Stimulated activated CD4-positive, alpha-beta T cell treated with anti-CD3 and anti-CD28 coated beads, Interleukin-1b, Interleukin-23, amount 100 ng/mL, for 24 hours (primary cell): Measurements from ENCODE around the gene KDM4B.
"Not testable (repeated sequence)": the region's sequence is repeated elsewhere in the genome, so short reads cannot be mapped to it uniquely, and the experiment has no call there.

Source experiments
- DNase-seq, 4 experiments: peaks; one replicate each; pipeline ENCODE4 v3.0.0-alpha.2; 2020; ENCODE audit warnings: low read depth in 4 of 4, low spot score in 1 of 4

KDM4B gene

DNA sequence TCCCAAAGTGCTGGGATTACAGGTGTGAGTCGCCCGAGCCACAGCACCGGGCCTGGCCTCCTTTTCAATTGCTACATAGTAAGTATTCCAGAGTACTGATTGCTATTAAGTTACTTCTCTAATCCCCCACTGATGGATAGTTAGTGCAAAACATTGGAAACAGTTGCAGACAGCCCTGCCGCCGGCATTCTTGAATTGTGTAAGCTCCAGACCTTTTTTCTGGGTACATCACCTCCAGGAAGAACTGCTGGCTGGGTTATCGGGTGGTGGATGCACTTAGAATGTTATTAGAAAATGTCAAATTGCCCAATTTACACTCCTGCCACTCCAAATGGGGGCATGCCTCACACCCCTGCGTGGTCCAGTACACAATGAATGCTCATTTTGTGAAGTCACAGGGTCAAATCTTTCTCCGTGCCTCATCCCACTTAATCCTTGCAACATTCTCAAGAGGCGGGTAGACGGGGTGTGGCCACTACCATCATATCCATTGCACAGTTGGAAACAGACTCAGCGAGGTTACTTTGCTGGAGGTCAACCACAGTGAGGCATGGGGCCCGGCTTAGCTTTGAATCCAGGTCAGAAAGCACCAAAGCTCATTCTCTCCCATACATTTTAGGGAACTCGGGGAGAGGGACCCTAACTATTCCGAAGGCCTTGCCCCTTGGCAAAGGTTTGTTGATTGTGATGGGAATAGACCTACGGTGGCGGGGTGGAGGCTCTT, 1.0 kb upstream of the KDM4B start:
- no peak for DNase-seq

DNA sequence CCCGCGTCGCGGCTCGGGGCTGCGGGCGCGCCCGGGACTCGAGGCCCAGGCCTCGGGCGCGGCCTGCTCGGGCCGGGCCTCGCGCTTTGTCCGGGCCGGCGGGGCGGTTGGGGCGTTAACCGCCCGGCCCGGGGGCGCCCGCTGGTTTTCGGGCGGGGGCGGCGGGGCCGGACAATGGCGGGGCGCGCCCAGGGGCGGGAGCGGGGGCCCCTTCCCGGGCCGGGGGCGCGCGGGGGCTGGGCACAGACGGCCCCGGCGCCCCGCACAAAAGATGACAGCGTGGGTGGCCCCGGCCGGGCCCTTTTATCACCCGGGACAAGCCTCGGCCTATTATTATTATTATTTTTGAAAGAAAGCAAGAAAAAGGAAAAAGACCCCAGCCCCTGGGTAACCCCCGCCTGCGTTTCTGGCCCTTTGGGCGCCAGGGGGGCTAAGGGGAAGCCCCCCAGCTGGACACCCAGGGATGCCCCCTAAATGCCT, 419 bp downstream of the KDM4B start:
- DNase-seq, result no peak

DNA sequence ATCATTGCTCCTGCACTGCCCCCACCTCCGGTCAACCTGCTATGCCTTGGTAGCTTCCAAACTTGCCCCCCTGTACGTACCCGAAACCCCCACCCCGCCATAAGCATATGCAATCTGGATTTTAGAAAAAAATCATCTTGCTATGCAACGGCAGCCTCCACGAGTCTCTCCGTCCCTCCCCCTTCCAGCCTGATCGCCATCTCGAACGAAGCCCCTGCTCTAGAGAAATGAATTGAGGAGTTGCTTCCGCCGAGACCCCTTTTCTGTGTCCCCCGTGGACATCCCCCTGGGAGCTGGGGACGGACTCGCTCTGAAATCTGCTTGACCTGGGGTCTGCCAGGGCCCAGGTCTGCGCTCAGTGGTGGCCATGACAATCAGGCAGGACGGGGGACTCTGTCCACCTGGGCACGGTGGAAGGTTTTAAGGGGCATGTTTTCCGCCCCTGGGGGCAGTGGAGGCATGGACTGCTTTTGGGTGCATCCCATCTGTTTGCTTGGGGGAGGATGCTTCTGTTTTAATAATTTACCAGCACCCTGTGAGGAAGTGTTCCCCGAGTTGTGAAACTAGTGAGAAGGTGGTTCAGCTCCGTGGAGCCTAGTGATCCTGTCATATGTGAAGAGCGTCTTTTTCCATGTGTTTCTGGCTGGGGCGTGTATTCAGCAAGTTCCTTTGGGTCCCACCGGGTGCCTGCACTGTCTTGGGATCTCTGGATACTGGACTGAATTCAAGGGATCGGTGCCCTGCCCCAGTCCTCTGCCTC, 1.0 kb downstream of the KDM4B start:
- no peak for DNase-seq

DNA sequence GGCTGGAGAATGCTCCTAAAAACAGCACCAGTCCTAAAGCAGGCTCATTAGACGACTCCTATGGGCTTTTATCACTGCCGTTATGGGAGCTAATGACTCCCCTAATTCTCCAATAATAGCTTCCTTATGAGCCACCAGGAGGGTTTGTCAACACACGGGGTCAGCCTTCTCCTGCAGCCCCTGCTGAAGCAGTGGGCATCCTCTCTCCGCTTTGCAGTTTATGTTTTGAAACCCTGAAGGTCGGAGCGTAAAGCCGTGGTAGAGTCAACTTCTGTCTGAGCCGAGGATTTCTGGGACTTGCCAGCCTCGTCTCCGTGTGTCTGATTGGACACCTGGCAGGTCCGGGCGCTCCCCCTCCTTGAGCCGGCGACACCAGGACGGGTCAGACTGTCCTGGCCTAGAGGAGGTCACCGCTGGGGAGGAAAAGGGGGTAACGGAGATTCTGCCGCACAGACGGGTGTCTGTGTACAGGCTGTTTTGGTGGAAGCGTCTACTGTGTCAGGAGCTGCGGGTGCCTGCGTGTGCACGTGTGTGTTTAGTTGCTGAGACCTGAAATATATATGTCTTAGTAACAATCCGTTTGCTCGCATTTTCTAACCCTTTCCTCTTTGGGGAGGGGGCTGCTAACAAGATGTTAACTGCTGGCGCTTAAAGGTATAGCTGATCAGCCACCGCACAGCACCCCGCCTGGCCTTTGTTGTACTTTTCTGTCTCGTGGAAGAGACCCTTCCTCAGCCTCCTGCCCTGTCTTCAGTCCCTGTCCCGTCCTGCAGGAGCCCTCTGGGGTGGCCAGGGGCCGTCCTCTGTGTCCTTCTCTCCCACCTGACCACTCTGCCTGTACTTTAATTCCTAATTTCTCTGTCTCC, 1.9 kb downstream of the KDM4B start:
- no peak for DNase-seq

DNA sequence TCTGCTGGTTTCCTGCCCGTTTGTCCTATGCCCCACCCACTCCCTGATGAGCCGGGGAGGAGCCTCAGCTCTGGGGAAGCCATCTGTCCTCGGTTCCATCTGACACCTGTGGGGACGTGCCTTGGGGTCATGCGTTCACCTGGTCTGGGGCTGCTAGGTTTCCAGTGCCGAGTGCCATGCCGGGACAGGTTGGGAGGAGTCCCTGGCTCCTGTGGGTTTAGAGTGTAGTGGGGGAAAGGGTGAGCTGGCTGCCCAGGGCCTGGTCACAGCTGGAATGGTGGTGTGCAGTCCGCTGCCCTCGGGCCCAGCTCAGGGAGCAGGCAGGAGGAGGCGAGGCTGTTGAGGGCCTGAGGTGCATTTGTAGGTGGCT, 2.5 kb downstream of the KDM4B start:
- DNase-seq, result peak in 1 of 4 experiments; percentile 24

DNA sequence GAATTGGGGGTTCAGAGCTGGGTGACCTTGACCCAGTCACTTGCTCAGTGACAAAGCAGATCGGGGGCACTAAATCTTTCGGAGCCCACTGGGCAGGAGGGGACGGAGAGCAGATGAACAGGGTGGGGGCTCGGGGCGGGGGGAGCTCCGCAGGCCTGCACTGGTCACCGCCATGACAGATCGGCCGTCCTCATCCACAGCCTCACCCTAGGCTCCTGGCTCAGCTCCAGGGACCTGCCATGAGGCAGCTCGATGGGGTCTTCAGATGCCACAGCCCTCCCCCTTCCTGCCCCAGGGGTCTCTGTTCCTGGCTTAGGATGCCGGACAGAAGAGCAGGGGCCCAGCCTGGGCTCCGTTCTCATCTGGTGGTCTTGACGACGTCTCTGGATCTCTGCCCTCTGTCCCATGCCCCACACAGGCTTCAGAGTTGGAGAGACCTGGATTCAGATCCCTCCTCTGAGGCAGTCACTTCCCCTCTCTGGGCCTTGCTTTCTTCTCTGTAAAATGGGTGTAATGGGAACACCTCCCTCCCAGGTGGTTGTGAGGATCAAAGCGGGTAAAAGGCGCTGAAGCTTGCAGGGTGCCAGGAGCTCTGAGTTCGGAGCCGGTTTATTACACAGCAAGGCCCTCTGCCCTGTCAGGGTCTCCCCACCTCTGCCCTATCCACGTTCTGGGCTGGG, 3.0 kb downstream of the KDM4B start:
- DNase-seq, result no peak

DNA sequence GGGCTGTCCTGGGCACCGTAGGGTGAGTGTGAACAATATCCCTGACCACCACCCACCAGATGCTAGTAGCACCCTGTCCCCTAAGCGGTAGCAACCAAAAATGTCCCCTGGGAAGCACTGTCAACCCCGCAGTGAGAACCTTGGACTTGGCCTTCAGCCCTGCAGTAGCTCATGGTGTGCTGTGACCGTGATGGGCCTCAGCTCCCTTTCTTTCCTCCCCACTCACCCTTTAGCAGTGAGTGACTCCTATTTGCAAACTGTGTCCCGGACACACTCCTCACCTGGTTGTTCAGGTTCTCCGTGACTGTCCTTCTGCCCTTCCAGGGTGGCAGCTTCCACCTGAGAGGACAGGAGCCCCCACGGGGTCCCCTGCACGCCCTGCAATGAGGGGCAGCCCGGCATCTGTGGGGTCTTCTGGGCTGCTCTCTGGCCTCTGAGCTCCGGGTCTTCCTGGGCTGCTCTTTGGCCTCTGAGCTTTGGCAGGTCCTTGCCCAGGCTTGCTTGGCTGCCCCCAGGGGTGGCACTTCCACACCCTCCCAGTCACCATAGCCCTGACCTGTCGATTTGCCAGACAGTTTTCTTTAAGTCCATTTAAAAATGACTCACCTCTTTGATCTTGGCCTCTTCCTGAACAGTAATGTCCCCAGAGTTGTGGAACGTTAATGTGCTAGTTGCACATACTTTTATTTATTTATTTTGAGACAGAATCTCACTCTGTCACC, 3.8 kb downstream of the KDM4B start:
- DNase-seq, result no peak

DNA sequence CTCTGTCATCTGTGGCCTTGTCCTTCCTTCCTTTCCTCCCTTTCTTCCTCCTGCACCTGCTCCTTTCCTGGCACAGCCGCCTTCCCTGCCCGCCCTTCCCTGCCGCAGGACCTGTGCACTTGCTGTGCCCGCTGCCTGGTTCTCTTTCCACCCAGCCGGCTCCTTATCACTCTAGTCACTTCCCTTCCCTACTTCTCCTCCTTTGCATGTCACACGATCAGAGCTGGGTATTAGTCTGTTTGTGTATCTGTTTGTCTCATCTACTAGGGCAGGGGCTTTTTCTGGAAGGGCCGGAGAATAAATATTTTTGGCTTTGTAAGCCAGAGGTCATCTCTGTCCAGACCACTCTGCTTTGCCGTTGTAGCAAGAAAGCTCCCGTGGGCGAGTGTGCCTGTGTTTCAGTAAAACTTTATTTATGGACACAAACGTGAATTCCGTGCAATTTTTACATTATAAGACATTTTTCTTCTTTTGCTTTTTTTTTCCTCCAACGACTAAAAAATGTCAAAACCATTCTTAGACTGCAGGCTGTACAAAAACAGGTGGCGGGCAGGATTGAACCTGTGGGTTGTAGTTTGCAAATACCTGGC, 6.1 kb downstream of the KDM4B start:
- DNase-seq, result no peak

DNA sequence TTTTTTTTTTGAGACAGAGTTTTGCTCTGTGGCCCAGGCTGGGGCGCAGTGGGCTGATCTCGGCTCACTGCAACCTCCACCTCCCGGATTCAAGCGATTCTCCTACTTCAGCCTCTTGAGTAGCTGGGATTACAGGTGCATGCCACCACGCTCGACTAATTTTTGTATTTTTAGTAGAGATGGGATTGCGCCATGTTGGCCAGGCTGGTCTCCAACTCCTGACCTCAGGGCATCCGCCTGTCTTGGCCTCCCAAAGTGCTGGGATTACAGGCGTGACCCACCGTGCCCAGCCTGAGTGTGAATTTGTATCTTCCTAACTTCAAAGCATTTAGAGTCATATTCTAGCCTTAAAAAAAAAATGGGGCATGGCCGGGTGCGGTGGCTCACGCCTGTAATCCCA, 6.7 kb downstream of the KDM4B start:
- not testable (repeated sequence) for DNase-seq

DNA sequence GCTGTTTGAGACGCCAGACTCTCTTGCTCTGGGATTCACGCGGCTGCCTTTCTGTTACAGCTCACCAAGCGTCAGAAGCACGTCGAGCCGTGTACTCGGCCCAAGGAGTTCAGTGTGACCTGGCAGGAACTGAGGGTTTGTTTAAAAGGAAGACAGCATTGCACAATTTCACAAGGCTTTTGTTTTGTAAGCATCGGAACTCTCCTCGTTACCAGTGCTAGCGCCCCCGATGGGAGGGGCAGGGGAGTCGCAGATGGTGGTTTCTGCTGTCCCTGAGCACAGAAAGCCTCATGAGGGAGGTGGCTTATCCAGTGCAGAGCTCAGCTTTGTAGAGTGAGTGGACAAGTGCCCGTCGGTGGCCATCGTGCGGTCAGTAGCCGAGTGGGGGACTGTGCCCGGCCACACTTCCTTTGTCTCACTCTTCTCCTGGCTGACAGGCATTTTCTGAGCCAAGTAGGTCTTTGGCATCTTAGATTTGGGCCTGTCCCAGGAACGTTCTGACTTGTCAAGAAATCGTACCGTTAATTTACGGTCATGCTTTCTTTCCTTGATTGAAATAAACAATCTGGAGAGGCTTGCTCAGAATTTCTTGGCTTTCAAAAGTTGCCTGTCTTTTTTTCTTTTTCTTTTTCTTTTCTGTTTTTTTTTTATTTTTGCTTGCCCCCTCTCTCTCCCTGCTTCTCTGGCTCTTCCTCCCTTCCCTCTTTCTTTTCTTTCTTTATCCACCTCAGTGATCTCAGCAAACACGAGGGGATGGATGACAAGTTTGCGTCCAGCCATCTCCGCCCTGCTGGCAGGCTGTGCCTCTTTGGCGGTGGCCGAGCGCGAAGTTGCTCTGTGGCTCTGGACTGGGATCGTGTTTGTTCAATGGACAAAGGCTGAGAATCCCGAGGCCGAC, 7.7 kb downstream of the KDM4B start:
- no peak for DNase-seq

DNA sequence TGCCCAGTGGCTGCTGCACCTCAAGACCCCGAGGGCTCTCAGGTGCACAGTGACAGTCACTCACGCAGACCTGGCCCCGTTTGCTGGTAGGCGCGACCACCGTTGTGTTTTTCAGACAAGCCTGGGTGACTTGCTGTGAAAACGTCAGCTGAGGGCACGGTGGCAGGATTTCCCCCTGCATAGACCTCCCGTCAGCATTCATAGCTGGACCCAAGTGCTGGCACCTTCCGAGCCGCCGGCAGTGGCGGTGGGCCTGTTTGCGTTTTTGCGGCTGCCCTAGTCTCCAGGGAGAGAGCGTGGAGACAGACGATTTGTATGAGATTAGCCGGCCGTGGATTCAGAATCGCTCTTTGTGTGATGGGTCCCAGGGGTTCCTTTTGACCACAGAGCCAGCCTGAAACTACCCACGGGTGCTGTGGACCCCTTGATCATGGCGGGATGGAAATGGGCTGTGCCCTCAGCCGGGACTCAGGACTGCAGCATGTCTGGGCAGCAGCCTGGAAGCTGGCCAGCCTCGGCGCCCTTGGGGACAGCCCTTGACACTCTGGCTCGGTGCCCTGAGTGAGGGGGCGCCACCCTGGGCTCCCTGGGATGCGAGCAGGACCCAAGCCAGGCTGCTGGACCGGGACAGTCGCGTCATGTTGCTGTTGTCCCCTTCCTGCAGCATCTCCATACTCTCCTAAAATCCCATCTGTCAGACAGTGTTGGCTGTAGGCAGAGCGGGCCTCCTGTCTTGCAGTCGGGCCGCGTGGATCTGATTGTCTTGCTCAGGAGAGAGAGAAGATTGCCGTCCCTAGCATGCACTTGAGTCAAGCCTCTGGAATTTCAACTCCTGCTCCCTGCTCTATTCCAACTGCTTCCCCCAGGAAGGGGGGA, 8.6 kb downstream of the KDM4B start:
- no peak for DNase-seq

DNA sequence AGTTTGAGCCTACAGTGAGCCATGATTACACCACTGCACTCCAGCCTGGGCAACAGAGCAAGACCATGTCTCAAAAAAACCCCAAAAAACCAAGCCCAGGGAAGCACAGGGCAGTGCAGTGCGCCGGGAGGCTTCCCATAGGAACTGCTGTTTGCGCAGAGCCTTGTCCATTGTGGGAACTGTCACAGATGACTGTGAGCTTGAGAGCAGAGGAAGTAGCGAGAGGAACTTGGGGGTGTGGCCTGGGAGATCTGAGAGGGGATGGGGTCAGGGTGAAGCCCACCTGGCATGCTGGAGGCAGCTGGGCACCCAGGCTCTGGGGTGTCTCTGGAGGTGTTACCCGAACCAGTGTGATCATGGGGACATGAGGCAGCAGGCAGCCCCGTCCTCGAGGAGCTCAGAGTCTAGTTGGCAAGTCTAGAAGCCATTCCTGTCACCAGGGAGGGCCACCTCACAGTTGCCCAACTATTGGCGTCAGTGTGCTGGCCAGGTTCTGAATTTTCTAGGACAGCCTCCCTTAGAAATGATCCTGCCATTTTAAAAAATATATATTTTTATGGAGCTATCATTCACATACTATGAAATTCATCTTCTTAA, 10.4 kb downstream of the KDM4B start:
- DNase-seq, result no peak

DNA sequence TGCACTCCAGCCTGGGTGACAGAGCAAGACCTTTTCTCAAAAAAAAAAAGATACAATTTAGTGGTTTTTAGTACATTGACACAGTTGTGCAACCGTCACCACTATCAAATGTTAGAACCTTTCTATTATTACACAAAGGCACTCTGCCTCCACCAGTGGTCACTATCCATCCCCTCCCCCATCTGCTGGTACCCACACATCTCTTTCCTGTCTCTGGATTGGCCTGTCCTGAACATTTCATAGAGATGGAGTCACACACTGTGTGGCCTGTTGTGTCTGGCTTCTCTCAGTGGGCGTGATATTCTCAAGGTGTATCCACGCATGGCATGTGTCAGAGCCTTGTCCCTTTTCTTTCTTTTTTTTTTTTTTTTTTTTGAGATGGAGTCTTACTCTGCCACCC, 11.2 kb downstream of the KDM4B start:
- no peak for DNase-seq

DNA sequence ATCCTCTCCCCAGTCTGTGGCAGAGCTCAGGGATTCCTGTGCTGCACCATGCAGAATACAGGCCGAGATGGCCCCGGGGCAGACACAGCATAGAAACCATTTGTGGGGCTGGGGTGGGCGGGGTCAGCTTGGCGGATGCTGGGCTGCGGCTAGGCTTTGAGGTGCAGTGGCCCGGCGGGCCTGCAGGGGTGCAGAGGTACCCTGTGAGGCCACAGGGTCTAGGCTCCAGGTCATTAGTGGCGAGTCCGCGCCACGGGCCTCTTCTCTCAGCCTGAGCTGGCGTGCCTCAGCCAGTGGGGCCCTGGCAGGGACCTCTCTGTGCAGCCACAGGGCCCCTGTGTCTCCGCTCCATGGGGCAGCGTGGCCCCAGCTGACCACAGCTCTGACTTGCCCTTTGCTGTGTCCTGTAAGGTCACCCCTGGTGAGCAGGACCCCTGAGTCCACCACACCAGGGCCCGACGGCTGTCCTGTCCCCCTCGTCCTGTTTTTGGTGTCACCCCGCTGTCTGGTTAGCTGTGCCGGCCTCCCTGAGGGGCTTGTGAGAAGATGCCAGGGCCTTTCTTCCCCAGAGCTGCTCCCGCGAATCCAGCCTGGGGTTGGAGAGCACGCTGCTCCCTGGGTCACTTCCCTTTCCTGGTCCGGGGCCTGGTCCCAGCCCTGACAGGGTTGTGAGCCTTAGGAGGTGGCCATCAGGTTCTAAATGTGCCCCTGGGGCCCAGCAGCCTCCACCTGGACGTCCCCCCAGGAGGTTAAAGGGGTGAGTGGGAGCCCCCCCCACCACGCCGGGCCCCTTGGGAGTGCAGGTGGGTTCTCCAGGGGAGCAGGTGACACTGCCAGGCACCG, 12.1 kb downstream of the KDM4B start:
- DNase-seq, result no peak

DNA sequence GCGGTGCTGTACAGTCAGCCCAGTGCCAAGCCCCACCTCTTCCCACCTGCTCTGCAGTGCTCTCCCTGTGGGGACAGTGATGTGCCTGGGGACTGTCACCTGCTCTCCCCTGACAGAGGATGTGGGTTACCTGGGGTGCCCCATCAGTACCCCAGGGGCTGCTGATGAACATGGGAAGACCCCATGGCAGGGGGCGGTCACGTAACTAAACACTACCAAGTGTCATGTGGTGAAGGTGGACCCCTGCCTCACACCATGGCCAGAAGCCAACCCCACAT, 12.7 kb downstream of the KDM4B start:
- DNase-seq, result no peak

DNA sequence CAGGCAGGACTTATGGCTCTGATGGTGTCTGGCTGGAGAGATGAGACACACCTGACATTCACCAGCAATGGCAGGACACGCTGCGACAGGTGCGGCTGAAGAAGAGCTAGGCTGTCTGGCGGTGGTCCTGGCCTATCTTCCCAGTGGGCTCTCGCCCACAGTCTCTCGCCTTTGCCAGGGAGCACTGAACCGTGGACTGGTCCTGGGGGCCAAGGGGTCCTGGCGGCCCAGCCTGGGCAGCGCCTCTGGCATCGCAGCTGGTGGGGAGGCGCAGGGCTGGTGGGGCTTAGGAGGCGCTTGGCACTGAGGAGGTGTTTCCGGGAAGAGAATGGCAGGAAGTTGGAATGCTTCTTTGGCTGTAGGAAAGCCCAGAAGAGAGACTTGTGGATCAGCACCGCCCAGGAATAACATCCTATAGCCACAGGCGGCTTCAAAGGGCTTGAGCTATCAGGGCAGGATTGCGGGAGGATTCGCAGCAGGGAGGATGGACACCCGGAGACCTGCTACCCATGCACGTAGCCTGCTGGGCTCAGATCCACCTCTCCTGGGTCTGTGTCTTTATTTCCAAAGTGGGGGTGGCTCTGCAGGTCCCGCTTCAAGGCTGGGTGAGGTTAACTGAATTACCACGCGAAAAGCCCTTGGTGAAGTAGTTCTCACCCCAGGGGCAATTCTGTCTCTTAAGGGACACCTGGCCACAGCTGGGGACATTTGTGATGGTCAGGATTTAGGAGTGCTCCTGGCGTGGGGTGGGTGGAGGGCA, 14.6 kb downstream of the KDM4B start:
- no peak for DNase-seq

DNA sequence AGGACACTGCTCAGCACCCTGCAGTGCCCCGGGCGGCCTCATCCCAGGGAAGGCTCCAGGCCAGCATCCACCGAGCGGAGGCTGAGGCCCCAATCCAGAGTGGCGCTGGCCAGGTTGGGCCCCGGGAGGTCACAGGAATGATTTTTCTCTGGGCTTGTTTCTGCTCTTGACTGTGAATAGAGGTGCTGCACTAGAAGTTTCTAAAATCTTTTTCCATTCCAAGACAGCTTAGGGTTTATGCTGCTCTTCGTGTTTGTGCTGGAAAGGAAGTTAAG, 15.1 kb downstream of the KDM4B start:
- DNase-seq, result no peak
